ENCODE data around the gene LSAMP. TPM values are rescaled to one million over a fixed set of nuclear protein-coding genes. Genes with fewer than 3 reads are reported as not detected.
A peak's percentile ranks its signal among the peaks of the same experiment; 100 is the strongest.

Gene LSAMP
- total and polyA plus RNA-seq, 2 of the 8 experiments (the other 6 are each of a cell fraction or from before 2014, with no cell fraction given): 1.8 to 5.7 TPM

DNA sequence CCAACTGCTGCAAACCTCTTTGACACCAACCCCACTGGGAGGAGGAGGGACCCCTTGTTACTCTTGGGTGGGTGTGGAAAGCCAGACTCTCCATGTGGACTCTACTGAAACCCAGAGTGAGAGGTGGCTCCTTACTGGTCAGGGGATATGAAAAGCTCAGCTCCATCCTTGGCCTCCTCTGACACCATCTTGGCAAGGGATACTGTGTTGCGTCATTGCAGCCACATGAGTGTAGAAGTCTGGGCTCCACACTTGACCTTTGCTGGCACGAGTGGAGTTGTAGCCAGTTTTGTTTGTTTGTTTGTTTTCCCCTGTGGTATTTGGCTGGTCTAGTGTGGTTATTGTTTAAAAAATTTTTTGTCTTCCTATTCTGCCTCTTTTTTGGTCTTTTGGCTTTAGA is 532.9 kb downstream of the LSAMP start:
- H2BK20ac ChIP-seq (ENCODE audit: low read length): no peak overlapping the region
- H4K20me1 ChIP-seq (replicated peaks in 1 of 2; ENCODE audit: control insufficient read depth in 1 of 2, insufficient read depth in 2 of 2, low read length in 2 of 2): no peaks in the 10 kb centered on the region
- ChIA-PET CTCF (ENCODE audit: partially characterized antibody) (interaction anchor here (0.6 to 7.3 kb wide), 9 partner anchors 10 to 80 kb away, joined by 3 to 45 read pairs (median 9); no protein-coding TSS in a partner anchor), POLR2A (ENCODE audit: partially characterized antibody) (no interaction called here)
- H2BK12ac ChIP-seq (ENCODE audit: low read depth, low read length): no peak overlapping the region
- no peaks in the 10 kb centered on the region for H3K27me3 ChIP-seq (replicated peaks in 1 of 4; ENCODE audit: control insufficient read depth in 3 of 4, extremely low read depth in 1 of 4, insufficient read depth in 3 of 4, low read length in 3 of 4)
- H3K4me1 ChIP-seq (replicated peaks in 1 of 4; ENCODE audit: control insufficient read depth in 3 of 4, insufficient read depth in 4 of 4, low read length in 3 of 4): peaks cover 0 to 6% (median 2%) of the 10 kb centered on the region in 4 experiments; a peak in 4 of 7 replicates
- no peaks in the 10 kb centered on the region for H3K79me2 ChIP-seq (ENCODE audit: control insufficient read depth in 1 of 2, insufficient read depth in 2 of 2, low read length in 2 of 2)
- H3K9ac ChIP-seq (replicated peaks in 1 of 4; ENCODE audit: extremely low read depth in 1 of 4, low read depth in 3 of 4, low read length in 3 of 4): no peak overlapping the region
- H2BK5ac ChIP-seq (ENCODE audit: low read depth, low read length): no peak overlapping the region
- H2BK120ac ChIP-seq (replicated peaks; ENCODE audit: low read depth, low read length): peak overlapping the region; percentile 9
- H2AFZ ChIP-seq (ENCODE audit: low read length): peak overlapping the region; percentile 45; the same call in 1 of the 2 replicates
- H3K79me1 ChIP-seq (ENCODE audit: low read depth, low read length): no peaks in the 10 kb centered on the region
- H3K14ac ChIP-seq (ENCODE audit: insufficient read length): no peak overlapping the region
- H4K8ac ChIP-seq (ENCODE audit: extremely low read depth, insufficient read depth, low read length): peak overlapping the region; percentile 54; the same call in 1 of the 2 replicates
- FAIRE-seq (peak; percentile 28), DNase-seq (ENCODE audit: low read depth in 1 of 2, low spot score in 2 of 2) (no peak)
- no peak overlapping the region for H3K56ac ChIP-seq (replicated peaks; ENCODE audit: insufficient read length, low read depth, low read length)
- H3K9me3 ChIP-seq (ENCODE audit: insufficient read depth in 2 of 2, low read depth in 1 of 2, low read length in 1 of 2): no peaks in the 10 kb centered on the region
- H3K36me3 ChIP-seq (ENCODE audit: control insufficient read depth in 2 of 4, insufficient read depth in 4 of 4, low read length in 3 of 4): no peaks in the 10 kb centered on the region
- H3K23ac ChIP-seq (ENCODE audit: insufficient read length): no peak overlapping the region
- 94% methylated on average over 2 of the region's 2 CpGs; no CpG with 5 or more reads in 1 of the 2 experiments for WGBS, 2 experiments (ENCODE audit: extremely low coverage in 1 of 2, insufficient coverage in 1 of 2, insufficient read length in 1 of 2, insufficient replicate concordance in 2 of 2, low coverage in 1 of 2, low lambda C conversion rate in 2 of 2, missing lambda C conversion rate in 1 of 2)
- no peak overlapping the region for H3K27ac ChIP-seq (ENCODE audit: low read depth, low read length)
- H2BK15ac ChIP-seq (ENCODE audit: low read length): no peak overlapping the region
- H3K18ac ChIP-seq (ENCODE audit: extremely low read depth, low read length): peak overlapping the region; percentile 68
- H4K5ac ChIP-seq (ENCODE audit: insufficient read length, low read depth, low read length): no peak overlapping the region
- H2AK5ac ChIP-seq (ENCODE audit: low read depth, low read length): no peak overlapping the region
- H3K4me2 ChIP-seq (ENCODE audit: insufficient read depth in 1 of 2, low read depth in 2 of 2, low read length in 2 of 2): no peak overlapping the region
- H3K23me2 ChIP-seq (ENCODE audit: low read depth, low read length): no peaks in the 10 kb centered on the region; the same call in 1 of the 2 replicates
- H4K91ac ChIP-seq (replicated peaks; ENCODE audit: insufficient read length, low read length): peak overlapping the region; percentile 86
- H3K4me3 ChIP-seq (ENCODE audit: extremely low read depth in 1 of 4, insufficient read depth in 2 of 4, low read depth in 3 of 4, low read length in 4 of 4): no peak overlapping the region
- peak overlapping the region; percentile 72 for H3K4ac ChIP-seq (replicated peaks; ENCODE audit: insufficient read length, low read depth, low read length)
- TF ChIP-seq CEBPB (IDR thresholded peaks at IDR 0.05; ENCODE audit: low read depth, low read length): peak; percentile 46; the same call in 1 of the 2 replicates
- TF ChIP-seq RBBP5 (IDR thresholded peaks at IDR 0.05; ENCODE audit: borderline replicate concordance, low read depth, low read length): no peak
- no peak for TF ChIP-seq CBX5 (IDR thresholded peaks at IDR 0.05; ENCODE audit: low read depth, low read length)

Measured in H1 (cell line).